Vagina (tissue), 2 donors: ENCODE data around the gene STEAP1B.

Source experiments
- CTCF ChIP-seq, 3 experiments: fragments of 450-650 bp in 2 of 3; fragments of 200-600 bp in 1 of 3; sonication (generic) in 1 of 3; IDR thresholded peaks; one replicate each; pipeline ENCODE4 v1.5.1; 2017 to 2019; ENCODE audit warnings: antibody characterized with exemption in 3 of 3, mild to moderate bottlenecking in 2 of 3, moderate library complexity in 2 of 3
- POLR2AphosphoS5 ChIP-seq, 2 donors: sonication (generic); formaldehyde crosslinking; IDR thresholded peaks; one replicate each; pipeline ENCODE4 v1.9.0; 2017; ENCODE audit warnings: antibody characterized with exemption in 2 of 2, mild to moderate bottlenecking in 2 of 2, low read depth in 1 of 2; ENCODE audit not compliant: insufficient read depth in 1 of 2

GRCh38 chr7:22447008-22447407 lies 53.0 kb downstream of the STEAP1B start:
- TF ChIP-seq POLR2AphosphoS5 (IDR thresholded peaks at IDR 0.05; ENCODE audit: insufficient read depth in 1 of 2, low read depth in 1 of 2): no peak
- TF ChIP-seq CTCF (IDR thresholded peaks at IDR 0.05): no peak
